OCI-LY3 (cell line): ENCODE data around the gene MYL3.
"Not testable (repeated sequence)": the region's sequence is repeated elsewhere in the genome, so short reads cannot be mapped to it uniquely, and the experiment has no call there.

ENCODE experiments used
- H2AFZ ChIP-seq: fragments of 200-600, 300-600 bp; shearing (Covaris generic); 2 replicates; pipeline ENCODE4 v1.6.0; 2014; ENCODE audit warnings: antibody characterized with exemption, low read depth, low read length
- H3K27ac ChIP-seq: fragments of 200-600, 300-600 bp; sonication (generic); 2 replicates; pipeline ENCODE4 v1.5.1; 2014; ENCODE audit warnings: mild to moderate bottlenecking, low read length, moderate library complexity, mixed read lengths
- H3K27me3 ChIP-seq: fragments of 200-600, 300-600 bp; sonication (generic); 2 replicates; pipeline ENCODE4 v1.6.1; 2014; ENCODE audit warnings: low read depth, low read length, mixed read lengths
- H3K36me3 ChIP-seq: fragments of 200-600, 300-600 bp; sonication (generic); replicated peaks from 2 replicates; pipeline ENCODE3; 2014; ENCODE audit warnings: low read depth, low read length, mixed read lengths
- H3K4me1 ChIP-seq: fragments of 300-600, 200-600 bp; sonication (generic); 2 replicates; pipeline ENCODE4 v1.6.1; 2014; ENCODE audit warnings: low read length, mixed read lengths
- H3K4me2 ChIP-seq: fragments of 200-600, 300-600 bp; sonication (generic); 2 replicates; pipeline ENCODE4 v1.6.1; 2014; ENCODE audit warnings: low read length, mixed read lengths
- H3K4me3 ChIP-seq: fragments of 300-600, 200-600 bp; sonication (generic); 2 replicates; pipeline ENCODE4 v1.5.1; 2014; ENCODE audit warnings: antibody characterized with exemption, mild to moderate bottlenecking, low read length, moderate library complexity
- H3K79me2 ChIP-seq: fragments of 300-600, 200-600 bp; shearing (Covaris generic); 2 replicates; pipeline ENCODE4 v1.6.1; 2014; ENCODE audit warnings: mild to moderate bottlenecking, low read length, mixed read lengths
- H3K9ac ChIP-seq: fragments of 300-600, 200-600 bp; shearing (Covaris generic); 2 replicates; pipeline ENCODE4 v1.6.0; 2014; ENCODE audit warnings: mild to moderate bottlenecking, low read length, moderate library complexity
- H3K9me3 ChIP-seq: fragments of 200-600, 300-600 bp; shearing (Covaris generic); 2 replicates; pipeline ENCODE4 v1.6.1; 2014; ENCODE audit warnings: low read length, mixed read lengths; ENCODE audit not compliant: insufficient read depth
- H4K20me1 ChIP-seq: fragments of 200-600, 300-600 bp; sonication (generic); 2 replicates; pipeline ENCODE4 v1.6.1; 2016; ENCODE audit warnings: low read length, mixed read lengths; ENCODE audit not compliant: insufficient read depth
- EZH2phosphoT487 ChIP-seq: fragments of 200-600 bp; shearing (Covaris generic); IDR thresholded peaks from 2 replicates; pipeline ENCODE4 v1.6.1; 2018; ENCODE audit warnings: antibody characterized with exemption, mixed run types, low read depth
- TF ChIP-seq, protein P1 (sequence below): fragments of 200-600, 300-600 bp; sonication (generic); IDR thresholded peaks from 2 replicates; pipeline ENCODE4 v1.5.1; 2014; ENCODE audit warnings: antibody characterized with exemption, low read length, low read depth

Gene MYL3

DNA sequence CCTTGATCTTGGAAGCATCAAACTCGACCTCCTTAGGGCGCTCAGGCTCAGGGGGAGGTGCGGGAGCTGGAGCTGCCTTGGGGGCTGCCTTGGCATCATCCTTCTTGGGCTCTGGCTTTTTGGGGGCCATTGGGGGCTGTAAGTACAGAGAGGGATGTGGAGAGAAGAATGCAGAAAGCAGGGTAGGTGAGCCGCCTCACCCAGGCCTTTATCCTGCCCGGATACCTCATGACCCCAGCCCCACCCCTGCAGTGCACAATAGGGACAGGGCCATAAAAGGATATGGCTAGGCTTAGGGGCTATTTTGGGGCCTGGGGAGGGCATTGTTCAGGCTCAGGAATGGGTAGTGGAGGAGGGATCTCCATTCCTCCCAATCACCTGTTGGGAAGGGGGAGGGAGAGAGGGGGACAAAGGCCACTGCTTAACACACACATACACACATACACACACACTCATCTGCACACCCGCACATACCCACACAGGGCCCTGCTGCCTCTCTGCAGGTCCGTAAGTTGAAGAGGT is at the start of gene MYL3:
Gene MYL3 (minus strand): TSS at position 184 of the 522 bp plus-strand sequence. CDS start 54 bp downstream, at position 130.
- H3K36me3 ChIP-seq: no peaks in the 10 kb centered on the region
- no peaks in the 10 kb centered on the region for H3K4me1 ChIP-seq
- no peak within 1 kb of the TSS for H3K4me2 ChIP-seq
- no peaks in the 10 kb centered on the region for H3K9me3 ChIP-seq
- H3K79me2 ChIP-seq: no peaks in the 10 kb centered on the region
- no peak within 1 kb of the TSS for H3K4me3 ChIP-seq
- no peaks in the 10 kb centered on the region for H4K20me1 ChIP-seq
- no peak within 1 kb of the TSS for H2AFZ ChIP-seq
- TF ChIP-seq, protein P1, sequence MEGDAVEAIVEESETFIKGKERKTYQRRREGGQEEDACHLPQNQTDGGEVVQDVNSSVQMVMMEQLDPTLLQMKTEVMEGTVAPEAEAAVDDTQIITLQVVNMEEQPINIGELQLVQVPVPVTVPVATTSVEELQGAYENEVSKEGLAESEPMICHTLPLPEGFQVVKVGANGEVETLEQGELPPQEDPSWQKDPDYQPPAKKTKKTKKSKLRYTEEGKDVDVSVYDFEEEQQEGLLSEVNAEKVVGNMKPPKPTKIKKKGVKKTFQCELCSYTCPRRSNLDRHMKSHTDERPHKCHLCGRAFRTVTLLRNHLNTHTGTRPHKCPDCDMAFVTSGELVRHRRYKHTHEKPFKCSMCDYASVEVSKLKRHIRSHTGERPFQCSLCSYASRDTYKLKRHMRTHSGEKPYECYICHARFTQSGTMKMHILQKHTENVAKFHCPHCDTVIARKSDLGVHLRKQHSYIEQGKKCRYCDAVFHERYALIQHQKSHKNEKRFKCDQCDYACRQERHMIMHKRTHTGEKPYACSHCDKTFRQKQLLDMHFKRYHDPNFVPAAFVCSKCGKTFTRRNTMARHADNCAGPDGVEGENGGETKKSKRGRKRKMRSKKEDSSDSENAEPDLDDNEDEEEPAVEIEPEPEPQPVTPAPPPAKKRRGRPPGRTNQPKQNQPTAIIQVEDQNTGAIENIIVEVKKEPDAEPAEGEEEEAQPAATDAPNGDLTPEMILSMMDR: no peak
- TF ChIP-seq EZH2phosphoT487: no peak
- H3K9ac ChIP-seq: no peak within 1 kb of the TSS
- H3K27me3 ChIP-seq: peaks cover 6% of the 10 kb centered on the region
- no peak within 1 kb of the TSS for H3K27ac ChIP-seq

GRCh38 chr3:46912986-46913385 is 49.7 kb upstream of the MYL3 start:
- TF ChIP-seq EZH2phosphoT487: no peak
- TF ChIP-seq, protein P1: no peak
- H3K9ac ChIP-seq: no peak overlapping the region
- peaks cover 5% of the 10 kb centered on the region; the same call in 1 of the 2 replicates for H3K9me3 ChIP-seq
- H3K4me3 ChIP-seq: no peak overlapping the region
- H3K4me2 ChIP-seq: no peak overlapping the region
- no peak overlapping the region for H2AFZ ChIP-seq
- no peaks in the 10 kb centered on the region for H3K79me2 ChIP-seq
- H3K36me3 ChIP-seq: peaks cover 32% of the 10 kb centered on the region
- peaks cover 7% of the 10 kb centered on the region; the same call in 1 of the 2 replicates for H3K4me1 ChIP-seq
- no peak overlapping the region for H3K27ac ChIP-seq
- no peaks in the 10 kb centered on the region for H3K27me3 ChIP-seq
- no peaks in the 10 kb centered on the region for H4K20me1 ChIP-seq

GRCh38 chr3:46910914-46911313 is 47.7 kb upstream of the MYL3 start:
- not testable (repeated sequence) for H4K20me1 ChIP-seq, H3K27ac ChIP-seq, H2AFZ ChIP-seq, H3K4me1 ChIP-seq, H3K9ac ChIP-seq, H3K9me3 ChIP-seq, H3K27me3 ChIP-seq, H3K79me2 ChIP-seq, H3K4me3 ChIP-seq, H3K4me2 ChIP-seq
- H3K36me3 ChIP-seq: peaks cover 14% of the 10 kb centered on the region

DNA sequence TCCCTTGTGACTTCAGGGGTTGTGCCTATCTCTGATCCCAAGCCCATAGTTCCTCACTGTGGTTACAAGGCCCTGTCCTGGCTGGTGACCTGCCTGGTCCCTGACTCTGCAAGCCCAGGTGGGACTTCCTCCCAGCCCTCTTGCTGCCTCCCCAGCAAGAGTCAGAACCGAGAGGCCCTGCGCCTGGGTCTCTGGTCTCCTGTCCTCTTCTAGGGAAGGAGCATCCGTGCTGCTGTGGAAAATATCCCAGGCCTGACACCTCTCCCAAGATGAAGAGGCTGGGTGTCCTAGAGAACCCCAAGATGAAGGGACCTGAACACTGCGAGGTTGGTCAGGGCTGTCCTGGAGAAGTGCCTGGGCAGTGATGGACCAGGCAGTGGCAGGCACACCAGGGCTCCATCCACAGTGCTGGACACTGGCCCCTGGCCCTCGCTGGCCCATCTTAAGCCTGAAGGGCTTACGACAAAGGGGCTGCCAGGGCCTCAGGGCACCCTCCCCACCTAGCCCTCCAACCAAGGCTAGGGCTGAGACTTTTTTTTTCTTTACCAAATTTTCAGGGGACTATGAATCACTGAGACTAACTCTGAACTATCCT is 47.0 kb upstream of the MYL3 start:
- Histone ChIP-seq H3K4me3 (no peak overlapping the region), H4K20me1 (no peaks in the 10 kb centered on the region), H3K4me1 (peaks cover 7% of the 10 kb centered on the region; the same call in 1 of the 2 replicates), H3K9ac (no peak overlapping the region), H3K4me2 (peak overlapping the region; percentile 74), H3K36me3 (peaks cover 14% of the 10 kb centered on the region), H3K79me2 (no peaks in the 10 kb centered on the region), H3K9me3 (no peaks in the 10 kb centered on the region), H2AFZ (no peak overlapping the region), H3K27me3 (no peaks in the 10 kb centered on the region), H3K27ac (no peak overlapping the region)
- TF ChIP-seq EZH2phosphoT487: no peak
- TF ChIP-seq, protein P1: no peak
